Mesenchymal stem cell (in vitro differentiated cells and primary cell): Measurements from ENCODE around the gene NDUFB11.
A peak's percentile ranks its signal among the peaks of the same experiment; 100 is the strongest.

Experiments
- DNase-seq: peaks from one replicate; pipeline ENCODE4 v3.0.0-alpha.2; 2013
- H2AFZ ChIP-seq: one replicate; pipeline ENCODE4 v1.6.1; 2013; ENCODE audit warnings: low read depth, mild to moderate bottlenecking, control low read depth, inconsistent platforms, low read length, moderate library complexity
- H2AK5ac ChIP-seq: 2 replicates; pipeline ENCODE4 v1.6.1; 2013; ENCODE audit warnings: low read length, moderate library complexity, mild to moderate bottlenecking, inconsistent platforms; ENCODE audit not compliant: severe bottlenecking
- H2BK120ac ChIP-seq: one replicate; pipeline ENCODE4 v1.6.1; 2013; ENCODE audit warnings: low read depth, mild to moderate bottlenecking, inconsistent platforms, low read length, moderate library complexity
- H2BK12ac ChIP-seq, 2 experiments: one replicate each; pipeline ENCODE4 v1.6.1; 2013; ENCODE audit warnings: inconsistent platforms in 2 of 2, low read length in 2 of 2, mild to moderate bottlenecking in 2 of 2, moderate library complexity in 2 of 2, control low read depth in 1 of 2
- H2BK15ac ChIP-seq: one replicate; pipeline ENCODE4 v1.6.1; 2013; ENCODE audit warnings: mild to moderate bottlenecking, low read depth, inconsistent platforms; ENCODE audit not compliant: poor library complexity, severe bottlenecking
- H2BK5ac ChIP-seq: 2 replicates; pipeline ENCODE4 v1.6.1; 2013; ENCODE audit warnings: low read depth, mild to moderate bottlenecking, low read length, control low read depth, inconsistent platforms; ENCODE audit not compliant: poor library complexity, severe bottlenecking
- H3K14ac ChIP-seq, 2 experiments: one replicate each; pipeline ENCODE4 v1.6.1; 2013; ENCODE audit warnings: inconsistent platforms in 2 of 2, low read length in 2 of 2, control low read depth in 1 of 2, mild to moderate bottlenecking in 1 of 2, moderate library complexity in 1 of 2
- H3K18ac ChIP-seq, 2 experiments: one replicate each; pipeline ENCODE4 v1.6.1; 2013; ENCODE audit warnings: inconsistent platforms in 2 of 2, low read length in 2 of 2, control low read depth in 1 of 2, low read depth in 1 of 2, mild to moderate bottlenecking in 1 of 2
- H3K23ac ChIP-seq, 2 experiments: one replicate each; pipeline ENCODE4 v1.6.1; 2013; ENCODE audit warnings: inconsistent platforms in 2 of 2, low read length in 2 of 2, mild to moderate bottlenecking in 2 of 2, moderate library complexity in 2 of 2, control low read depth in 1 of 2
- H3K27ac ChIP-seq: 2 replicates; pipeline ENCODE4 v1.5.1; 2013; ENCODE audit warnings: mild to moderate bottlenecking, moderate library complexity, low read length, control low read depth, inconsistent platforms; ENCODE audit not compliant: poor library complexity, severe bottlenecking
- H3K27me3 ChIP-seq, 2 experiments: 2 replicates each; pipeline versions ENCODE4 v1.6.1 to v1.7.0; 2013; ENCODE audit warnings: low read length in 2 of 2, mild to moderate bottlenecking in 2 of 2, moderate library complexity in 2 of 2, control low read depth in 1 of 2, inconsistent platforms in 1 of 2; ENCODE audit not compliant: control insufficient read depth in 1 of 2, insufficient read depth in 1 of 2
- H3K36me3 ChIP-seq, 2 experiments: 2 replicates each; pipeline versions ENCODE4 v1.6.1 to v1.7.0; 2013; ENCODE audit warnings: low read length in 2 of 2, control low read depth in 1 of 2, inconsistent platforms in 1 of 2, low read depth in 1 of 2, mild to moderate bottlenecking in 1 of 2; ENCODE audit not compliant: insufficient read depth in 2 of 2, control insufficient read depth in 1 of 2
- H3K4ac ChIP-seq, 2 experiments: one replicate each; pipeline ENCODE4 v1.6.1; 2013; ENCODE audit warnings: inconsistent platforms in 2 of 2, low read length in 2 of 2, mild to moderate bottlenecking in 2 of 2, moderate library complexity in 2 of 2, control low read depth in 1 of 2, low read depth in 1 of 2
- H3K4me1 ChIP-seq: 2 replicates; pipeline ENCODE4 v1.6.1; 2013; ENCODE audit warnings: low read depth, low read length, control low read depth; ENCODE audit not compliant: control insufficient read depth, insufficient read depth
- H3K4me2 ChIP-seq: 2 replicates; pipeline ENCODE4 v1.6.1; 2013; ENCODE audit warnings: low read length, mild to moderate bottlenecking, inconsistent platforms; ENCODE audit not compliant: poor library complexity, severe bottlenecking
- H3K4me3 ChIP-seq, 2 experiments: 2 replicates each; pipeline versions ENCODE4 v1.5.1 to v1.7.0; 2013; ENCODE audit warnings: low read length in 2 of 2, mild to moderate bottlenecking in 2 of 2, control low read depth in 1 of 2, low read depth in 1 of 2; ENCODE audit not compliant: insufficient read depth in 1 of 2
- H3K79me1 ChIP-seq: replicated peaks from 2 replicates; pipeline ENCODE4 v1.6.1; 2013; ENCODE audit warnings: mild to moderate bottlenecking, control low read depth, low read length, inconsistent platforms; ENCODE audit not compliant: poor library complexity, severe bottlenecking
- H3K9ac ChIP-seq: 2 replicates; pipeline ENCODE4 v1.7.0; 2013; ENCODE audit warnings: mild to moderate bottlenecking, low read length, moderate library complexity
- H3K9me3 ChIP-seq: 2 replicates; pipeline ENCODE4 v1.7.0; 2013; ENCODE audit warnings: mild to moderate bottlenecking, low read length; ENCODE audit not compliant: control insufficient read depth
- H4K8ac ChIP-seq: one replicate; pipeline ENCODE4 v1.6.1; 2013; ENCODE audit warnings: inconsistent platforms, mild to moderate bottlenecking, low read length, moderate library complexity
- H4K91ac ChIP-seq: one replicate; pipeline ENCODE4 v1.6.1; 2013; ENCODE audit warnings: mild to moderate bottlenecking, low read length, inconsistent platforms
- WGBS: methylation state at CpG from one replicate; pipeline ENCODE4 v1.1.7; 2013; ENCODE audit warnings: mixed read lengths; 5-methylcytosine and 5-hydroxymethylcytosine counted together

Gene NDUFB11

GRCh38 chrX:47191331-47191730 is 46.8 kb upstream of the NDUFB11 start:
- Histone ChIP-seq H4K8ac (no peak overlapping the region), H2BK15ac (no peak overlapping the region), H3K36me3 (peaks cover 11 to 15% of the 10 kb centered on the region in 2 experiments), H2BK120ac (no peak overlapping the region), H3K14ac (no peak overlapping the region), H3K79me1 (no peaks in the 10 kb centered on the region), H2AK5ac (no peak overlapping the region), H3K9ac (peak overlapping the region; percentile 87), H2BK12ac (no peak overlapping the region), H2BK5ac (no peak overlapping the region), H2AFZ (no peak overlapping the region), H4K91ac (no peak overlapping the region), H3K23ac (no peak overlapping the region), H3K4me2 (peak overlapping the region; percentile 64), H3K9me3 (no peaks in the 10 kb centered on the region), H3K4ac (no peak overlapping the region), H3K27ac (no peak overlapping the region), H3K4me1 (peaks cover 16% of the 10 kb centered on the region), H3K27me3 (peaks cover 0 to 40% of the 10 kb centered on the region in 2 experiments), H3K18ac (peak overlapping the region in 1 of 2 experiments; percentile 38), H3K4me3 (peak overlapping the region; percentile 55 to 82)
- WGBS, result 1% methylated on average over 25 of the region's 26 CpGs
- peak; percentile 32 for DNase-seq

- no peak overlapping the region for H2BK120ac ChIP-seq
- no peak overlapping the region for H2BK15ac ChIP-seq
- WGBS, result 3% methylated on average over 39 of the region's 40 CpGs
Observed at GRCh38 chrX:47190445-47191269, 46.2 kb upstream of the NDUFB11 start.

GRCh38 chrX:47189906-47190305 is 45.4 kb upstream of the NDUFB11 start:
- no peak overlapping the region for H4K8ac ChIP-seq

More at GRCh38 chrX:47190445-47191269, 46.2 kb upstream of the NDUFB11 start:
- H4K8ac ChIP-seq, result no peak overlapping the region
- no peak overlapping the region for H4K91ac ChIP-seq
- H3K36me3 ChIP-seq, result peaks cover 17 to 20% of the 10 kb centered on the region in 2 experiments
- peak overlapping the region in 1 of 2 experiments; percentile 5 for H3K18ac ChIP-seq
- no peak overlapping the region for H3K23ac ChIP-seq
- H2AK5ac ChIP-seq, result no peak overlapping the region
- H3K4ac ChIP-seq, result no peak overlapping the region
- peak overlapping the region; percentile 55 to 82 for H3K4me3 ChIP-seq
- peak overlapping the region; percentile 64 for H3K4me2 ChIP-seq
- H3K9me3 ChIP-seq, result no peaks in the 10 kb centered on the region
- H3K9ac ChIP-seq, result peak overlapping the region; percentile 87
- peak overlapping the region; percentile 58 for H2AFZ ChIP-seq
- H2BK12ac ChIP-seq, result no peak overlapping the region
- DNase-seq, result peak; percentile 93
- peaks cover 0 to 45% of the 10 kb centered on the region in 2 experiments for H3K27me3 ChIP-seq
- no peak overlapping the region for H2BK5ac ChIP-seq
- peak overlapping the region in 1 of 2 experiments; percentile 48 for H3K14ac ChIP-seq
- H3K27ac ChIP-seq, result no peak overlapping the region
- H3K79me1 ChIP-seq, result peaks cover under 1% of the 10 kb centered on the region
- peaks cover 13% of the 10 kb centered on the region for H3K4me1 ChIP-seq

GRCh38 chrX:47187106-47187677 is 42.7 kb upstream of the NDUFB11 start:
- Histone ChIP-seq H3K18ac (no peak overlapping the region), H3K9ac (no peak overlapping the region), H3K23ac (no peak overlapping the region), H2AFZ (no peak overlapping the region), H2BK12ac (no peak overlapping the region), H4K8ac (no peak overlapping the region), H3K9me3 (no peaks in the 10 kb centered on the region), H3K14ac (no peak overlapping the region), H2BK15ac (no peak overlapping the region), H3K4me1 (peaks cover 6% of the 10 kb centered on the region), H3K27me3 (peaks cover 0 to 52% of the 10 kb centered on the region in 2 experiments), H3K79me1 (peaks cover 3% of the 10 kb centered on the region), H2BK120ac (no peak overlapping the region), H3K27ac (no peak overlapping the region), H2BK5ac (no peak overlapping the region), H2AK5ac (no peak overlapping the region), H3K4ac (no peak overlapping the region), H3K4me3 (no peak overlapping the region), H3K4me2 (no peak overlapping the region), H3K36me3 (peaks cover 36 to 43% of the 10 kb centered on the region in 2 experiments), H4K91ac (no peak overlapping the region)
- no peak for DNase-seq
- WGBS, result no CpG with 5 or more reads among the region's 4 CpGs

More at GRCh38 chrX:47189906-47190305, 45.4 kb upstream of the NDUFB11 start:
- no peak overlapping the region for H2BK120ac ChIP-seq
- no peak overlapping the region for H2BK12ac ChIP-seq
- no peak overlapping the region for H3K14ac ChIP-seq
- H3K4me2 ChIP-seq, result no peak overlapping the region
- 75% methylated on average over 9 of the region's 19 CpGs for WGBS
- H3K23ac ChIP-seq, result no peak overlapping the region
- no peaks in the 10 kb centered on the region for H3K9me3 ChIP-seq
- peaks cover 11% of the 10 kb centered on the region for H3K4me1 ChIP-seq
- H4K91ac ChIP-seq, result no peak overlapping the region
- peaks cover 1% of the 10 kb centered on the region for H3K79me1 ChIP-seq
- H2BK15ac ChIP-seq, result no peak overlapping the region
- peaks cover 0 to 45% of the 10 kb centered on the region in 2 experiments for H3K27me3 ChIP-seq
- H2AFZ ChIP-seq, result no peak overlapping the region
- peaks cover 21 to 26% of the 10 kb centered on the region in 2 experiments for H3K36me3 ChIP-seq
- H3K4ac ChIP-seq, result no peak overlapping the region
- no peak overlapping the region for H3K18ac ChIP-seq
- H3K9ac ChIP-seq, result no peak overlapping the region
- H3K27ac ChIP-seq, result no peak overlapping the region
- H3K4me3 ChIP-seq, result no peak overlapping the region
- DNase-seq, result no peak
- H2BK5ac ChIP-seq, result no peak overlapping the region
- no peak overlapping the region for H2AK5ac ChIP-seq
